HUES6 (cell line): ENCODE data around the gene TMEM156.
"Not testable (repeated sequence)": the region's sequence is repeated elsewhere in the genome, so short reads cannot be mapped to it uniquely, and the experiment has no call there.

ENCODE experiments used
- H3K27ac ChIP-seq: 2 replicates; pipeline ENCODE4 v1.7.0; 2013; ENCODE audit warnings: low read depth, mild to moderate bottlenecking, low read length, inconsistent platforms
- H3K27me3 ChIP-seq: 2 replicates; pipeline ENCODE4 v1.6.1; 2013; ENCODE audit warnings: low read length; ENCODE audit not compliant: control insufficient read depth, insufficient read depth
- H3K36me3 ChIP-seq: 2 replicates; pipeline ENCODE4 v1.6.1; 2013; ENCODE audit warnings: low read length; ENCODE audit not compliant: control insufficient read depth, insufficient read depth
- H3K4me1 ChIP-seq: 2 replicates; pipeline ENCODE4 v1.6.1; 2013; ENCODE audit warnings: low read length; ENCODE audit not compliant: control insufficient read depth, insufficient read depth
- H3K4me3 ChIP-seq: 2 replicates; pipeline ENCODE4 v1.5.1; 2013; ENCODE audit warnings: low read depth, low read length
- H3K9ac ChIP-seq: one replicate; pipeline ENCODE4 v1.6.1; 2013; ENCODE audit warnings: mild to moderate bottlenecking, low read length
- H3K9me3 ChIP-seq: 2 replicates; pipeline ENCODE4 v1.6.1; 2013; ENCODE audit warnings: low read depth, low read length; ENCODE audit not compliant: control insufficient read depth, insufficient read depth

Gene TMEM156

DNA sequence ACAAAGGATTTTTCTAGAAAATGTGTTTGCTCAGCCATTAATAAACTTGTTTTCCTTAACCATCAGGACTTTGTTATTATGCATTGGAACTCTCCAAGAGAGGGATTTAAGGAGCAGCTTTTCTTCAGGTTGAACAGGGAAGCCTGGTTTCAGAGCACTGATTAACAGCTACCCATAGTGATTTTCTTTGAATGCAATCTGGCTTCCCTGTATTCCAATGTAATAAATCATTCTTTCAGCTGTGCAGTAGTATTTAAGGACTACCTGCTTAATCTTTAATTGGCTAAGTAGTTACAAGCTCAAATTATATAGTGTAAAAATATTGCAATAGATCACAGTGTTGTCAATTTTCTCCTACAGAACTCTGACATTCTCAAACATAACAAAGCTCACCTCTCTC lies 77.5 kb downstream of the TMEM156 start:
- no peaks in the 10 kb centered on the region for H3K9me3 ChIP-seq
- no peaks in the 10 kb centered on the region for H3K4me1 ChIP-seq
- no peak overlapping the region for H3K27ac ChIP-seq
- no peaks in the 10 kb centered on the region for H3K27me3 ChIP-seq
- H3K9ac ChIP-seq, result no peak overlapping the region
- no peak overlapping the region for H3K4me3 ChIP-seq
- H3K36me3 ChIP-seq, result no peaks in the 10 kb centered on the region

DNA sequence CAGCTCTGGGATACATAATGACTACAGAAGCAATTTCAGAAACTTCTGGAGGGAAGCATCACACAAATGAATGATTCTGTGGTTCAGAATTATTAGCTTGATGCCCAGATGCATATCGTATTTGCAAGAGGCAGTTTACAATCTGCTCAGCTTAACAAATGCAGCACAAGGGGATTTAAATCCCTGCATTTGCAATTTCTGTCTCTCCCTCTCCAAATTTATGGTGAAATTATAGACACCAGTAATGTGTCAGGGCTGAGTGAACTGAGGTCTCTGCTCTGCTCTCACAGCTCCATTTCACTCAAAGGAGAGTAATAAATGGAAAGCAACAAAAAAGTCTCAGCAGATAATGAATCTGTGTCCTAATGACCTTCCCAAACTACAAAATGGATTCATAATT lies 80.2 kb downstream of the TMEM156 start:
- Histone ChIP-seq H3K4me1 (no peaks in the 10 kb centered on the region), H3K9me3 (no peaks in the 10 kb centered on the region), H3K27me3 (no peaks in the 10 kb centered on the region), H3K36me3 (no peaks in the 10 kb centered on the region), H3K4me3 (no peak overlapping the region), H3K27ac (no peak overlapping the region), H3K9ac (no peak overlapping the region)

DNA sequence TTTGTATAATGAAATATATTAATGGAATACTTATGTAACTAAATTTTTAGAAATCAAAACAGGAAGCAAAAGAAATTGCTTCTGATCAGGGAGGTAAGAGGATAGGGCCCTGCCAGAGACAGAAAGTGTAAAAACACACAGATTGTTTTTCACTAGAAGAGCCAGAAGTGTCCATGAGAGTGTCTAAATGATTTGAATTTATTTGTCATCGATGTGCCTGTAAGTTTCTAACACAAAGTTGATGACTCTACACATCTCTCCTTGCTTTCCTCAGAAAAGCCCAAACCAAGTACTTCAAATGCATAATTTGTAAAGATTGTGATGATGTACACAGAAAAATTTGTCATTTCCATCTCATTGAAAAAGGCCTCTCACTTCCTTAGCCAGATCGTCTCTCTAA lies 80.6 kb downstream of the TMEM156 start:
- H3K36me3 ChIP-seq, result no peaks in the 10 kb centered on the region
- no peaks in the 10 kb centered on the region for H3K9me3 ChIP-seq
- H3K27ac ChIP-seq, result no peak overlapping the region
- no peaks in the 10 kb centered on the region for H3K27me3 ChIP-seq
- no peak overlapping the region for H3K4me3 ChIP-seq
- no peaks in the 10 kb centered on the region for H3K4me1 ChIP-seq
- no peak overlapping the region for H3K9ac ChIP-seq

DNA sequence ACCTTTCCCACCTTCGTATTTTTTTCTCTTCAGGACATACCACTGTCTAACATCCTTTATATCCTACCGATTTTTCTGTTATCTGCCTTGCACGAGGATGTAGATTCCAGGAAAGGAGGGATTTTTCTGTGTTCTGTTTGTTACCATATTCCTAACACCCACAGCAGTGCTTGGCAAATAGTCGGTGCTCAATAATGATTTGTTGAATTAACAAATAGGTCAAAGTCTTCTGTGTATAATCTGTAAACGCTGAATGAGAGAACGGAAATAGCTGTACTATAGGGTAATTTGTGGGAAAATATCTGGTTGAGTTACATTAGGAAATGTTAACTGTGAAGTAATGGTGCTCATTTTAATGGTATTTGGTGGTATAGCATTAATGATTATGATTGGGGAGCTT lies 81.5 kb downstream of the TMEM156 start:
- H3K9ac ChIP-seq, result no peak overlapping the region
- no peaks in the 10 kb centered on the region for H3K27me3 ChIP-seq
- H3K27ac ChIP-seq, result no peak overlapping the region
- H3K4me1 ChIP-seq, result no peaks in the 10 kb centered on the region
- H3K4me3 ChIP-seq, result no peak overlapping the region
- no peaks in the 10 kb centered on the region for H3K9me3 ChIP-seq
- H3K36me3 ChIP-seq, result no peaks in the 10 kb centered on the region

DNA sequence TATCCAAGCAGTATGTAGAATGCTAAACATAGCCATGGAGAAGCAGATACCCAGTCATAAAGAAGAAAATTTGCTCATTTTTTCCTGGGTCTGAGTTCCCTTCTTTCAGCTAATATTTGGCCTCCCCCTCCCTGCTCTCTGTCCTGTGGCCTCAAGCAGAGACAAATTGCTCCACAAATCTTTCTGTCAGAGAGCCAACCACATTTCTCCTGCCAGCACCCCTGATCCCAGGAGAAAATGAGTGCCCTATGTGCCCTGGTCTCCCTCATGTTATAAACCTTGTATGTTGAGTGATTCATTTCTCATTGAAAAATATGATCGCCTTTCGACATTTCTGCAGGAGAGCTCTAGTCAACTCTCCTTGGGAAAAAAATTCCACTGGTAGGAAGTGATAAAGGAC lies 82.0 kb downstream of the TMEM156 start:
- no peaks in the 10 kb centered on the region for H3K36me3 ChIP-seq
- no peaks in the 10 kb centered on the region for H3K4me1 ChIP-seq
- H3K27ac ChIP-seq, result no peak overlapping the region
- no peak overlapping the region for H3K9ac ChIP-seq
- H3K4me3 ChIP-seq, result no peak overlapping the region
- no peaks in the 10 kb centered on the region for H3K9me3 ChIP-seq
- no peaks in the 10 kb centered on the region for H3K27me3 ChIP-seq

DNA sequence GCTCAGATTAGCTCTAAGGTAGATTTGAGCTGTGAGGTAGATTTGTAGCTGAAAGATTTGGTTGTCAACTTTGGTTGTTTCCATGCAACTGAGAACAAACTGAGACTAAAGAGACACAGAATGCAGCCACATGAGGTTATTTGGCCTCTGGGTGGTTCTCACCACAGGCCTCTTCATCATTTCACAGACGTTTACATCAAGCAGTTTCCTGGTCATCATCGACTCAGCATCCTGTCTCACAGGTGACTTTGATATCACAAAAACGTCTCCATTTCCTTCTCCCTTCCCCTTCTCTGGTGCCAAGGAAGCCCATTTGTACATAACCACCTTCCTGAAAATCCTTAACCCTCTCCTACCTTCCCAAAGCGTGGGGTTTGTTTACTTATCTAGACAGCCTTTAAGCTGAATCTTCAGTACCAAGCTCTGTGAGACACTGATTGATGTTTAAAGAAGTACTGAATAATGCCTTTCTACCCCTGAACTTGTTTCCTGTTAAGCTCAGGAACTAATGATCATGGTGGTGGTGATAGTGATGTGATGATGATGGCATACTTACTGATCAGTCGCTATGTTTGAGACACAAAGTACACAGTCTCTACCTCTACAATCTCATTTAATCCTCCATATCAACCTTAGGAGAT lies 82.7 kb downstream of the TMEM156 start:
- H3K9ac ChIP-seq, result no peak overlapping the region
- H3K27ac ChIP-seq, result no peak overlapping the region

DNA sequence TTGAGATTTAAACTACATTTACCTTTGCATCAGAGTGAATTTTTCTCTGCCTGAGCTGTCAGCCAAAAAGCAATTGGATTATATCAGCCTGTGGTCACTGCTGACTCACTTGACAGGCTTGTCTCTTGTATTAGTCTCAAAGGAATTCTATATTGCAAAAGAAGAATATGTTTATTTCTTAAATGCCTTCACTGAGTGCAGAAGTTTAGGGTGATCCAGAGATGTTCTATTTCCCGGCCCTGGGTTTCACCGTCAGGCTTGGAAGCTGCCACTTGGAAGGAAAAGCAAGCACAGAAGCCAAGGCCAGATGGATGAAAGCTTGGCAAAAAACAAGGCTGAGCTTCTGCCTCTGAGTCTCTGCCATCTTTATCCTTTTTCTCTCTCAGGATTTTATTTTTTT lies 83.7 kb downstream of the TMEM156 start:
- Histone ChIP-seq H3K9me3 (no peaks in the 10 kb centered on the region), H3K4me1 (no peaks in the 10 kb centered on the region), H3K27me3 (no peaks in the 10 kb centered on the region), H3K4me3 (no peak overlapping the region), H3K27ac (no peak overlapping the region), H3K36me3 (no peaks in the 10 kb centered on the region), H3K9ac (no peak overlapping the region)

More for the DNA sequence above, 82.7 kb downstream of the TMEM156 start:
- no peaks in the 10 kb centered on the region for H3K27me3 ChIP-seq
- no peaks in the 10 kb centered on the region for H3K9me3 ChIP-seq
- no peaks in the 10 kb centered on the region for H3K4me1 ChIP-seq
- H3K36me3 ChIP-seq, result no peaks in the 10 kb centered on the region
- H3K4me3 ChIP-seq, result no peak overlapping the region

DNA sequence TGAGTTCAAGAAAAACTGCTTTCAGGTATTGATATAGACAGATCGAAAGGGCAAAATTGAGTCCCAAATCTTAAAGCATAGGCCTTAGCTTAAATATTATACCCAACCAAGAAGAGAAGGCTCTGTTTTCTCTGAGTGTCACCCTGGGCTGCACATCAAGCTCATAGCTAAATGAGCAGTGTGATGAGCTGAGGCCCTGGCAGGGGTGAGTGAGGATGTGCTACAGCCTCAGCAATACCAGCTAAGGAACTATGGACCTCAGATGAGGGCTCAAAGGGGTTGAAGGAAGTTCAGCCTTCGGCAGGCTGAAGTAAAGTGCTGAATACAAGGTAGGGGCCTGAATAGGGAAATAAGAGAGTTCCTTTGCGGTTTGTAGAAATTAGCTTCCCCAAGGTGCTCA lies 85.3 kb downstream of the TMEM156 start:
- Histone ChIP-seq H3K9me3 (no peaks in the 10 kb centered on the region), H3K36me3 (no peaks in the 10 kb centered on the region), H3K4me3 (no peak overlapping the region), H3K27me3 (no peaks in the 10 kb centered on the region), H3K4me1 (no peaks in the 10 kb centered on the region), H3K9ac (no peak overlapping the region), H3K27ac (no peak overlapping the region)

DNA sequence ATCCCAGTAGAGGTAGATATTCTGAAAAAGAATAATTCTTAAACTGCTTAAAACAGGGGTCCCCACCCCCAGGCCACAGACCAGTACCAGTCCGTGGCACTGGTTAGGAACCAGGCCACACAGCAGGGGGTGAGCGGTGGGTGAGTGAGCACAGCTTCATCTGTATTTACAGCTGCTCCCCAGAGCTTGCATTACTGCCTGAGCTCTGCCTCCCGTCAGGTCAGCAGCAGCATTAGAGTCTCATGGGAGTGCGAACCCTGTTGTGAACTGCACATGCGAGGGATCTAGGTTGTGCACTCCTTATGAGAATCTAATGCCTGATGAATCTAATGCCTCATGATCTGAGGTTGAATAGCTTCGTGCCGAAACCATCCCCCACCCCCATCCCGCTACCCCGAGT lies 87.8 kb downstream of the TMEM156 start:
- H3K36me3 ChIP-seq, result no peaks in the 10 kb centered on the region
- no peak overlapping the region for H3K9ac ChIP-seq
- H3K27me3 ChIP-seq, result no peaks in the 10 kb centered on the region
- H3K9me3 ChIP-seq, result no peaks in the 10 kb centered on the region
- no peaks in the 10 kb centered on the region for H3K4me1 ChIP-seq
- no peak overlapping the region for H3K4me3 ChIP-seq
- H3K27ac ChIP-seq, result no peak overlapping the region

DNA sequence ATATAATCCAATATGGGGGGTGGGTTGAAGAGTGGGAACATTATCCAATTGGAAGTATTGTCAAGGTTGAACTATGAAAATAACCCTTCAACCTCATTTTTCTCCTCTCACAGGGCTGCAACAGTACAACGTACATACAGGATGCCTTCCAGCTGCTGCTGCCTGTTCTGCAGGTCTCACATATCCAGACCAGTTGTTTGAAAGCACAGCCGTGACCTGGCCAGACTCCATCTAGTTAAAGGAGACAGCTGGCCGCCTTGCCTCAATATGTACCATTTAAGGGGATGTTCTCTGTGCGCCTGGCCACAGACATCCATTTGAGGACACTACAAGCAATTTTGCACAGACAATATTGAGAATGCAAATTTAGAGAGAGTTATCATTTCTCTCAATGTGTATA lies 88.9 kb downstream of the TMEM156 start:
- Histone ChIP-seq H3K4me1 (no peaks in the 10 kb centered on the region), H3K36me3 (peaks cover 2% of the 10 kb centered on the region; the same call in 1 of the 2 replicates), H3K27me3 (no peaks in the 10 kb centered on the region), H3K9me3 (no peaks in the 10 kb centered on the region), H3K9ac (no peak overlapping the region), H3K27ac (no peak overlapping the region), H3K4me3 (no peak overlapping the region)

DNA sequence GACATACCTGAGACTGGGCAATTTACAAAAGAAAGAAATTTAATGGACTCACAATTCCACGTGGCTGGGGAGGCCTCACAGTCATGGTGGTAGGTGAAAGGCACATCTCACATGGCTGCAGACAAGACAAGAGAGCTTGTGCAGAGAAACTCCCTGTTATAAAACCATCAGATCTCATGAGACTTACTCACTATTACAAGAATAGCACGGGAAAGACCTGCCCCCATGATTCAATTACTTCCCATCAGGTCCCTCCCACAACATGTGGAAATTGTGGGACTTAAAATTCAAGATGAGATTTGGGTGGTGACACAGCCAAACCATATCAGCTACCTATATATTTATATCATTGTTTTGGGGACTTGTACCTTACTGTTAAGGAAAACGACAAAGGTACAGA lies 90.3 kb downstream of the TMEM156 start:
- H3K36me3 ChIP-seq, result peaks cover 10% of the 10 kb centered on the region; the same call in 1 of the 2 replicates
- not testable (repeated sequence) for H3K27ac ChIP-seq, H3K27me3 ChIP-seq, H3K9ac ChIP-seq, H3K4me1 ChIP-seq, H3K4me3 ChIP-seq, H3K9me3 ChIP-seq

DNA sequence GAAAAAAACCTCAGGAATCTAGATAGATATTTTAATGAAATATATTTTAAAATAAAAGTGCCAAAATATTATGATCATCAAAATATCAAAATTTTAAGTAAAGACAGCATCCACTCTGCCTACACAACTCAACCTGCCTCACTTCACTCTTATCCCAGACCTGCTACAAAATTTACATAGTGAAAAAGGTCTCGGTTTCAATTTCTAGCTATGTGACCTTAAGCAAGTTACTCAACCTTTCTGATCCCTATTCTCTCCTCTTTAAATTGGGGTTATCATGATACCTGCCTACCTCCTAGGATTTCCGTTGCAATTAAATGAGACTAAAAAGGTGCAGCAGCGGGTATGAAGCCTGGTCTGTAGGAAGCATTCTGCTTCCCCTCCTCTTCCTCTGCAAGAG lies 91.7 kb downstream of the TMEM156 start:
- Histone ChIP-seq H3K9me3 (no peaks in the 10 kb centered on the region), H3K36me3 (peaks cover 10% of the 10 kb centered on the region; the same call in 1 of the 2 replicates), H3K4me1 (no peaks in the 10 kb centered on the region)

More for the DNA sequence above, 91.7 kb downstream of the TMEM156 start:
- no peak overlapping the region for H3K9ac ChIP-seq
- no peak overlapping the region for H3K27ac ChIP-seq
- H3K4me3 ChIP-seq, result no peak overlapping the region
- no peaks in the 10 kb centered on the region for H3K27me3 ChIP-seq
